HG03045 (cell line): Measurements from ENCODE around the gene MGAT5.

ENCODE experiments used
- ATAC-seq: cut with Tn5 transposase; IDR thresholded peaks from one replicate; pipeline ENCODE4 v1.9.1; 2021; ENCODE audit warnings: mild to moderate bottlenecking, moderate library complexity; ENCODE audit not compliant: unreplicated experiment

Gene MGAT5

DNA sequence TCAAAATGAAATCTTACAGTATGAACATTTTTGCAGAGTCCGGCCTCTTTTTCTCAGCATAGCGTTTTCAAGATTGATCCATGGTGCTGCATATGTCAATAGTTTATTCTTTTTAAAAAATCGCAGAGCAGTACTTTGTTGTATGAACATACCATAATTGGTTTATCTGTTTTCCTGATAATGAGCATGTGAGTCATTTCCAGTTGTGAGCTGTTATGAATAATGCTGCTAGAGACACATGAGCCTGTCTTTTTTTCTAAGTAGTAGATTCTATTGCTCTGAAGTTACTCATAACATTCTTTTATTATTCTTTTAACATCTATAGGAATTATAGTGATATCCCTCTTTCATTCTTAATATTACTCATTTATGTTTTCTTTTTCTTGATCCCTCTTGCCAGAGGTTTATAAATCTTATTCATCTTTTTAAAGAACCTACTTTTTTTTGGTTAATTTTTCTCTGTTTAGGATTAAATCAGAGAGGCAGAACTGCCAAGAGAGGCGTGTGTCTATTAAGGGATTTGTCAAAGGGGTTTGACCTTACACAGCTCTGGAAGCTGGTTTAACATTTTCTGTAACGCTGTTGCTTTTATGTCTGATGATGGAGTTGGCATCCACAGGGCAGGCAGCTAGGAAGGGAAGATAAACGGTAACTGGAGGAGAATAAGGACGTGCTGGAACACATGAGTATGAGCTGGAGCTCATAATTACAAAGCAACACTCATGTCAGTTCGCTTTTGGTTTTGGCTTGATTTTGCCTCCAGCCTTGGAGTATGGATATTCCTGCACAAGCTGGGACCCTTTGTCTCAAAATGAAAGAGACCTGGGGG is 47.4 kb downstream of the MGAT5 start:
- ATAC-seq, result no peak

DNA sequence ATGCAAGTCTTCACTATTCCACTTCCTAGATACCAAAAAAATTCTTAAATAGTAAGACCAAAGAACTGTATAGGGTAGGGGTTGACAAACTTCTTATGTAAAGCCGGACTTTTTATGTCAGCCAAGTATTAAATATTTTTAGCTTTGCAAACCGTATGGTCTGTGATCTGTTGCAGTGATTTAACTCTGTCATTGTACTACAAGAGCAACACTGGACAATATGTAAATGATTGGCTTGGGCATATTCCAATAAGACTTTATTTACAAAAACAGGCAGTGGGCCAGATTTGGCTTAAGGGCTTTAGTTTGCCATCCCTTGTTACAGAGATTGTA is 48.0 kb downstream of the MGAT5 start:
- no peak for ATAC-seq

DNA sequence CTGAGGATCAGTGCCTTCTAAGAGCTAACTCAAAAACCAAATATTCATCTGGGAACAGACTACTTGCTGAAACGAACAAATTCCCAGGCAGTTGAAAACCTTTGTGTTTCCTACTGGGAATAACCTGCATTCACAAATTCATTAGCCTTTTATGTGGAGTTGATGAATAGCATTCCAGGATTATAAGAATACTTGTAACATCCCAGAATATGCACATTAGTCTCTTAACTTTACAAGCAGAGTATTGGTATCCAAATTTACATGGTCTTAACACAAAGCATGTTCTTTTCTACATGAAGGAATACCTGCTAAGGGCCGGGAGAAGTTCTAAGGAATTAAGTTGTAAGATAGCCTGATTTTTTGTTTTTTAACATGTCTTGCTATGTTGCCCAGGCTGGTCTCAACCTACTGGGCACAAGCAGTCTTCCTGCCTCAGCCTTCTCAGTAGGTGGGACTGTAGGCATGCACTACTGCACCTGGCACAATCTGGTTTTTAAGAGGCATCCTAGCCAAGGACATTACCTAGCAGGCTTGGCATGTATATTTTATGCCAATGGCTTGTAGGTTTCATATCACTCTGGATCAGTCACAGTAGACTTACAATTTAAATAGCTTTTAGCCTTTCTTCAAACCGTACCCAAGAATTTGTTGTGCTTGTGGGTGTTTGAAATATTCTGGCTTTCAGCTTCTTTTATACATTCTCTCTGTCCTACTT is 50.7 kb downstream of the MGAT5 start:
- ATAC-seq, result no peak

GRCh38 chr2:134305109-134305491 is 51.2 kb downstream of the MGAT5 start:
- ATAC-seq, result no peak

GRCh38 chr2:134306521-134306920 is 52.6 kb downstream of the MGAT5 start:
- no peak for ATAC-seq

DNA sequence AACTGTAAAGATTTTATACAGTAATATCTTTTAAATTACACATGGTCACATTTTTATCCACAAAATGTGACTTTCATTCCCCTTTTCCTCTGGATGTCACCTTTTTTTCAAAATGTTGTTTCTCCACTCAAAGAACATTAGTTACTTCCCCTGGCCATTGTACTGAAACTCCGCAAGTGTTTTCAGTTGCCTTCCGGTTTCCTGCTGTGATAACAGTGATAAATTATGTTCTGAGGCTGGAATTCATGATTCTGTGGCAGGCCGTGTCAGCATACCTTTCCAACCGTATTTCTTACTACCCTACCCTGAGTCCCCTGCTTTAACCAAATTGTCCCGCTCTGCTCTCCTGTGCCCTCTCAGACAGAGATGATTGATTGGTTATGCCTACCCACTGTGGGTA is 53.5 kb downstream of the MGAT5 start:
- no peak for ATAC-seq

GRCh38 chr2:134308474-134309385 is 54.9 kb downstream of the MGAT5 start:
- no peak for ATAC-seq

GRCh38 chr2:134310107-134311079 is 56.5 kb downstream of the MGAT5 start:
- no peak for ATAC-seq

DNA sequence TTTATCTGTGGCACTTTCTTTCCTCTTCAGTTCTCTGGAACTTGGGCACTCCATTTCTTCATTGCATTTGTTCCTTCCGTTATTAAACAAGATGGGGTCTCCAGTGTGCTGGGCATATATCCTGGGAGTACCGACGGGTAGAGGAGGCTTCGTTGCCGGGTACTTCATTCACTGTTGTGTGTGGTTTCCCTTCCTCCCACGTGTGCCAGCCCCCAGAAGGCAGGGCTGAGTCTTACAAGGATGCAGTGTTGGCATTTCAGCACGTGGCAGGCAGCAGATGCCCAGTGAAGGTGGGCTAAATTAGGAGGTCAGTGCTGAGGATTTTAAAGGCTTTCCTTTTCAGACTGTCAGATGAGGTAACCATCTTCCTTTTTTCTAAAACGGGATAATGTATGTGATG is 58.6 kb downstream of the MGAT5 start:
- ATAC-seq, result no peak

- no peak for ATAC-seq
Observed at GRCh38 chr2:134314202-134314601, 60.3 kb downstream of the MGAT5 start.

DNA sequence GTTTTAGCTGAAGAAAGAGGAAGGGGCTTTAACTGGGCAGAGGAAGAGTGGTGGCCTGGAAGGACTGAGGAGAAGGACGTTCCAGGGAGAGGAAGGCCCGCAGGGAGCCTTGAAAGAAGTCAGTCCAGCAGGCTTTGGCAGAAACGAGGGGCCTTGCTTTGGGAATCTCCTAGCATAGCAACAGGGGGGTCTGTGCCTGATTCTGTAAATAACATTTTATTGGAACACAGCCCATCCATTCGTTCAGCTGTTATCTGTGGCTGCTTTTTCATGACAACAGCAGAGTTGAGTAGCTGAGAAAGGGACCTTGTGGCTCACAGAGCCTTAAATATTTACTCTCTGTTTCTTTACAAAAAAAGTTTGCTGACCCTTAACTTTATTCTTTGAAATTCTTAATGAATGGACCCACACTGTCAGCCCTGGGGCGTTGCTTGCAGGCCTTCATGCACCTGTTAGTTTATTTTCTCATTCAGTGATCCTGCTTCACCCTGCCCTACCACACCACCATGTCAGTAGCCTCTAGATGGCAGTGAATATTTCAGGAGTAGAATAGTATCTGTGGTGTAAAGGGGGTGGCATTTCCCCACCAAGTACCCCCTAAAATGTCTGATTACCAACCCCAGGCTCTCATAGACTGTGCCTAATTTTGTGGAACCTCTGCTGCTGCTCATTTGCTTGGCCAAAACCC is 61.0 kb downstream of the MGAT5 start:
- ATAC-seq, result no peak

DNA sequence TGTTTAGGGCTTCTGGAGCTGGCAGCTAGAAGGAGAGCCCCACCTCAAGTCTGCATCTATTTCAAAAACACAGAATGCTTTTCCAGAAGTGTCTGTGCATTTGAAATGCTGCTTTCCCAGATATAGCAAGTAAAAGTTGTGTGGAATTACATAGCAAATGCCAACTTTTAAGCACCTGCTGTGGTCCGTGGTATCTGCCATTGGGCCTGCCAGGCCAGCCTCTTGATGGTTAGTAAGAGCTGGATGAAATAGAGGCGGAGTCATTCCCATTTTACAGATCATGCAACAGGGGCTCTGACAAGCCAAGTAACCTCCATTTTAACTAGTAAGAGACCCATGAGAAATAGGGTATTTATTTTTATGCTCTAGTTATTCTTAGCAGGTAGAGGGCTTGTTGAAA is 61.6 kb downstream of the MGAT5 start:
- no peak for ATAC-seq

GRCh38 chr2:134319596-134320254 is 65.9 kb downstream of the MGAT5 start:
- ATAC-seq, result no peak

- no peak for ATAC-seq
Observed at GRCh38 chr2:134320930-134321329, 67.1 kb downstream of the MGAT5 start.

DNA sequence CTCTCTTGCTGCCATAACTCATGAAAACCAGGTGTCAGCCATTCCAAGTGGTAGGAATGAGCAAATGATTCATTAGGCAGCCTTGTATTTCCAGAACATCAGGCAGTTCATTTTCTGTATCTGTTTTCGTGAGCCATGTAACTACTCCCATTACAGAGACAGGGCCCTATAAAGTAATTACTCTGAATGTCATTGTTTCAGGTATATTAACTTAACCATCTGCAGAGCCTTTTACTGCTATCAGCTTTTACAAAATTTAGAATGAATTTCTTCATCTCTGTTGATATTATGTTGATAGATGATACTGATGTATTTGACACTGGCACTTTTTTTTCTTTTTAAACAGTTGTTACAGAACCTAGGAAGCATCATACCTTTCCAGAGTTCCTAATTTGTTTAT is 69.9 kb downstream of the MGAT5 start:
- no peak for ATAC-seq

GRCh38 chr2:134324430-134324829 is 70.6 kb downstream of the MGAT5 start:
- no peak for ATAC-seq

DNA sequence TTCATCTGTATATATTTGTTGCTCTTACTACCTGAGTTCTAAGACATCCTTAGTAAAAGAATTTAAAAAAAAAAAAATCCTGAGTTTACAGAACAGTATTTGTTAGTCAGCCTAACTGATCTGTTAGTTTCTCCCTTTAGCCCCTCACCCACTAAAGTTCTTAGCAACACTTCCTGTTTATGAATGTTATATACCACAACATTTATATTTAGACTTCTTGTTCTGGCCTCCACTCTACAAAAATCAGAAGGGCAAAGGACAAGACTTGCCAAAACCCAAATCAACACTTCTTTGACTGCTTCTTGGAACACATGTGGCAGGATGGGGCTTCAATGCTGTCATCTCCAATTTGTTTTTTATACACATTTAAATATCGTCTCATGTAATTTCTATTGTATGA is 71.1 kb downstream of the MGAT5 start:
- no peak for ATAC-seq

DNA sequence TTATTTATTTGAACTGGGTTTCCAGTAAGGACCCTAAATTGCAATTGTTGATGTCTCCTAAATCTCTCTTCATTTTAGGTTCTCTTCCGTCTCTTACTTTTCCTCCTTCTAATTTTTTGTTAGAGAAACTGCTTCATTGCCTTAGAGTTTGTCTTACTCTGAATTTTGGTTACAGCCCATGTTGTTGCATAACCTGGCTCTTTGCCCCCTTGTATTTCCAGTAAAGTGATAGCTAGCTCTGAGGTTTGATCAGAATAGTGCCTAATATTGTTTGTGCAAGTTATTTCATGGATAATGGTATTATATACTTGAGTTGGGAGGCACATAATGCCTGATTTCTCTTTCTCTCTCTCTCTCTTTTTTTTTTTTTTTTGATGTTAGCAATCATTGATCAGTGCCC is 71.8 kb downstream of the MGAT5 start:
- no peak for ATAC-seq

GRCh38 chr2:134327367-134327766 is 73.5 kb downstream of the MGAT5 start:
- ATAC-seq, result no peak
